Parietal lobe (tissue), 1 donor: ENCODE measurements around the gene CDC42EP2. TPM values are rescaled to one million over a fixed set of nuclear protein-coding genes. Genes with fewer than 3 reads are reported as not detected.

Experiments used
- total RNA-seq: library from RNA; depleted of rRNA; stranded (reverse); fragments of >200 nt; gene quantifications from one replicate; pipeline ENCODE4 v1.2.3, GENCODE V29; 2014

Gene CDC42EP2
- total RNA-seq: 9.4 TPM

GRCh38 chr11:65314501-65315203 is at the start of gene CDC42EP2:
TSS of gene CDC42EP2 (plus strand) at chr11:65314866. CDS start at chr11:65320899, 6,033 bp downstream.

GRCh38 chr11:65354265-65355012 is 39.8 kb downstream of the CDC42EP2 start, which contains the start of gene TIGD3:
TSS of gene TIGD3 (plus strand) at chr11:65354751. CDS start at chr11:65355809, 1,058 bp downstream.

Other genes starting within 250 kb of the CDC42EP2 start
- gene CDCA5, start 230.8 kb upstream of the CDC42EP2 start, total RNA-seq: 2.8 TPM
- 20.3 TPM for gene ZFPL1, start 230.6 kb upstream of the CDC42EP2 start, total RNA-seq
- 197 TPM for gene VPS51, start 218.7 kb upstream of the CDC42EP2 start, total RNA-seq
- 61.0 TPM for gene TM7SF2, start 203.0 kb upstream of the CDC42EP2 start, total RNA-seq
- gene ZNHIT2, start 197.2 kb upstream of the CDC42EP2 start, total RNA-seq: 4.7 TPM
- gene FAU, start 192.7 kb upstream of the CDC42EP2 start, total RNA-seq: 168 TPM
- 29.4 TPM for gene MRPL49, start 192.5 kb upstream of the CDC42EP2 start, total RNA-seq
- gene SYVN1, start 180.3 kb upstream of the CDC42EP2 start, total RNA-seq: 22.2 TPM
- gene SPDYC, start 144.6 kb upstream of the CDC42EP2 start, total RNA-seq: not detected
- 65.7 TPM for gene CAPN1, start 132.9 kb upstream of the CDC42EP2 start, total RNA-seq
- 4.7 TPM for gene POLA2, start 52.9 kb upstream of the CDC42EP2 start, total RNA-seq
- gene DPF2, start 19.0 kb downstream of the CDC42EP2 start, total RNA-seq: 50.7 TPM
- 3.8 TPM for gene TIGD3, start 39.9 kb downstream of the CDC42EP2 start, total RNA-seq
- 0.31 TPM for gene SLC25A45, start 67.8 kb downstream of the CDC42EP2 start, total RNA-seq
- gene FRMD8, start 71.8 kb downstream of the CDC42EP2 start, total RNA-seq: 7.8 TPM
- gene NEAT1, start 107.9 kb downstream of the CDC42EP2 start, total RNA-seq: 11.6 TPM
- 25,265 TPM for gene MALAT1, start 184.2 kb downstream of the CDC42EP2 start, total RNA-seq
- gene SCYL1, start 210.2 kb downstream of the CDC42EP2 start, total RNA-seq: 47.6 TPM
- gene LTBP3, start 243.5 kb downstream of the CDC42EP2 start, total RNA-seq: 53.5 TPM